ENCODE measurements around the gene KRT10. TPM values are rescaled to one million over a fixed set of nuclear protein-coding genes. Genes with fewer than 3 reads are reported as not detected.

KRT10 gene
- total RNA-seq: 2.1 and 10.2 TPM in 2 replicates

GRCh38 chr17:40822132-40822812, at the start of gene KRT10:
KRT10 (minus strand) TSS chr17:40822614; CDS start chr17:40822585, 29 bp downstream.

GRCh38 chr17:40866838-40867237, 44.4 kb upstream of the KRT10 start, which contains the start of gene KRT12:
KRT12 (minus strand) TSS chr17:40867223; CDS start chr17:40867186, 37 bp downstream.

GRCh38 chr17:40799859-40800258, 22.6 kb downstream of the KRT10 start, which contains the start of gene KRT28:
KRT28 (minus strand) TSS chr17:40799959; CDS start chr17:40799893, 66 bp downstream.

GRCh38 chr17:40782450-40782849, 40.0 kb downstream of the KRT10 start, which contains the start of gene KRT27:
KRT27 (minus strand) TSS chr17:40782550; CDS start chr17:40782493, 57 bp downstream.

GRCh38 chr17:40772101-40772500, 50.3 kb downstream of the KRT10 start, which contains the start of gene KRT26:
KRT26 (minus strand) TSS chr17:40772201; CDS start chr17:40772113, 88 bp downstream.

Other genes with a start within 250 kb of the KRT10 start
- 120 and 125 TPM in 2 replicates for gene SMARCE1, start 174.8 kb downstream of the KRT10 start, total RNA-seq
- gene KRT222, start 157.4 kb downstream of the KRT10 start, total RNA-seq: not detected in 2 replicates
- gene KRT24, start 118.9 kb downstream of the KRT10 start, total RNA-seq: not detected in 2 replicates
- not detected in 2 replicates for gene KRT25, start 67.3 kb downstream of the KRT10 start, total RNA-seq
- gene KRT26, start 50.4 kb downstream of the KRT10 start, total RNA-seq: not detected in 2 replicates
- not detected in 2 replicates for gene KRT27, start 40.1 kb downstream of the KRT10 start, total RNA-seq
- gene KRT28, start 22.7 kb downstream of the KRT10 start, total RNA-seq: not detected in 2 replicates
- gene KRT12, start 44.6 kb upstream of the KRT10 start, total RNA-seq: not detected in 2 replicates
- gene KRT20, start 62.6 kb upstream of the KRT10 start, total RNA-seq: not detected in 2 replicates
- not detected in 2 replicates for gene KRT23, start 115.0 kb upstream of the KRT10 start, total RNA-seq
- gene KRT39, start 144.3 kb upstream of the KRT10 start, total RNA-seq: not detected in 2 replicates
- not detected in 2 replicates for gene KRT40, start 161.7 kb upstream of the KRT10 start, total RNA-seq
- not detected in 2 replicates for gene KRTAP3-3, start 171.6 kb upstream of the KRT10 start, total RNA-seq
- not detected in 2 replicates for gene KRTAP3-2, start 177.3 kb upstream of the KRT10 start, total RNA-seq
- gene KRTAP3-1, start 186.5 kb upstream of the KRT10 start, total RNA-seq: not detected in 2 replicates
- gene KRTAP1-5, start 204.6 kb upstream of the KRT10 start, total RNA-seq: not detected in 2 replicates
- gene KRTAP1-4, start 207.6 kb upstream of the KRT10 start, total RNA-seq: not detected in 2 replicates
- gene KRTAP1-3, start 212.3 kb upstream of the KRT10 start, total RNA-seq: not detected in 2 replicates
- gene KRTAP1-1, start 218.8 kb upstream of the KRT10 start, total RNA-seq: not detected in 2 replicates
- not detected in 2 replicates for gene KRTAP2-1, start 224.7 kb upstream of the KRT10 start, total RNA-seq
- gene KRTAP2-2, start 232.6 kb upstream of the KRT10 start, total RNA-seq: not detected in 2 replicates
- gene KRTAP2-3, start 237.5 kb upstream of the KRT10 start, total RNA-seq: not detected in 2 replicates
- gene KRTAP2-4, start 243.3 kb upstream of the KRT10 start, total RNA-seq: not detected in 2 replicates